ENCODE measurements around the gene KLF2. TPM values are rescaled to one million over a fixed set of nuclear protein-coding genes. Genes with fewer than 3 reads are reported as not detected.

KLF2 gene
- total and polyA plus RNA-seq, 2 donors (not counting 1 experiment from before 2014, with no cell fraction given) = 6.7 to 19.2 TPM

DNA sequence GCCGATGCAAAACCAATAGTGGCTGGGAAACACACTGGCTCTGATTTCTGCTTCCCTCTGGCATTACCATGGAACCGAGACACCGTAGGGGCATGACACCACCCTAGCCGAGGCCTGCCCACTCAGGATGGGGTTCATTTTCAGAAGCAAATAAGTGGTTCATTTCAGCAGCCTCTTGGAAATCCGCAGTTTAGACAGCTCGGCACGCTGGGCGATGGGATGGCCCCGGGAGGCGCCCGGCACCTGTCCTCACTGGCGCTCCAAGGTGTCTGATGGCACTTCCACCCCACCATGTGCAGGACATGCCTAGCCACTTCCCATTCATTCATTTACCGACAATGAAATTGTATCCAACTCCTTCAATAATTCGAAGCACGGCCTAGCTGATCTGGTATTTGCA, 33.8 kb downstream of the KLF2 start:
- H3K79me2 ChIP-seq (ENCODE audit: control insufficient read depth, insufficient read depth, low read length) = no peaks in the 10 kb centered on the region
- H3K4me1 ChIP-seq (ENCODE audit: control insufficient read depth, extremely low read depth, insufficient read depth, low read length) = no peaks in the 10 kb centered on the region
- H3K4me3 ChIP-seq (replicated peaks in 1 of 4; ENCODE audit: control extremely low read depth in 1 of 4, insufficient read depth in 1 of 4, low read depth in 3 of 4, low read length in 4 of 4) = no peak overlapping the region
- DNase-seq (ENCODE audit: low read depth in 2 of 2) = no peak
- peaks cover 2% of the 10 kb centered on the region for H3K36me3 ChIP-seq (ENCODE audit: control insufficient read depth, insufficient read depth, low read length)
- H3K9me3 ChIP-seq (ENCODE audit: control insufficient read depth, insufficient read depth, low read depth, low read length) = no peaks in the 10 kb centered on the region
- H3K9ac ChIP-seq (ENCODE audit: insufficient read depth, low read length) = no peak overlapping the region
- H3K27me3 ChIP-seq (ENCODE audit: control insufficient read depth, insufficient read depth, low read length) = no peaks in the 10 kb centered on the region
- no peak for TF ChIP-seq EZH2 (IDR thresholded peaks at IDR 0.05; ENCODE audit: low read length, missing control alignments)
- TF ChIP-seq, protein P1, sequence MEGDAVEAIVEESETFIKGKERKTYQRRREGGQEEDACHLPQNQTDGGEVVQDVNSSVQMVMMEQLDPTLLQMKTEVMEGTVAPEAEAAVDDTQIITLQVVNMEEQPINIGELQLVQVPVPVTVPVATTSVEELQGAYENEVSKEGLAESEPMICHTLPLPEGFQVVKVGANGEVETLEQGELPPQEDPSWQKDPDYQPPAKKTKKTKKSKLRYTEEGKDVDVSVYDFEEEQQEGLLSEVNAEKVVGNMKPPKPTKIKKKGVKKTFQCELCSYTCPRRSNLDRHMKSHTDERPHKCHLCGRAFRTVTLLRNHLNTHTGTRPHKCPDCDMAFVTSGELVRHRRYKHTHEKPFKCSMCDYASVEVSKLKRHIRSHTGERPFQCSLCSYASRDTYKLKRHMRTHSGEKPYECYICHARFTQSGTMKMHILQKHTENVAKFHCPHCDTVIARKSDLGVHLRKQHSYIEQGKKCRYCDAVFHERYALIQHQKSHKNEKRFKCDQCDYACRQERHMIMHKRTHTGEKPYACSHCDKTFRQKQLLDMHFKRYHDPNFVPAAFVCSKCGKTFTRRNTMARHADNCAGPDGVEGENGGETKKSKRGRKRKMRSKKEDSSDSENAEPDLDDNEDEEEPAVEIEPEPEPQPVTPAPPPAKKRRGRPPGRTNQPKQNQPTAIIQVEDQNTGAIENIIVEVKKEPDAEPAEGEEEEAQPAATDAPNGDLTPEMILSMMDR (conservative IDR thresholded peaks at IDR 0.05 in 1 of 2, IDR thresholded peaks at IDR 0.05 in 1 of 2; ENCODE audit: low read depth in 1 of 2, low read length in 2 of 2) = no peak
- no peaks in the 10 kb centered on the region for H4K20me1 ChIP-seq (ENCODE audit: control insufficient read depth, extremely low read depth, insufficient read depth, low read length)
- no peak overlapping the region for H2AFZ ChIP-seq (ENCODE audit: low read length)
- H3K4me2 ChIP-seq (ENCODE audit: extremely low read depth, insufficient read depth, low read length) = no peak overlapping the region
- H3K27ac ChIP-seq (ENCODE audit: insufficient read depth, low read length) = no peak overlapping the region

DNA sequence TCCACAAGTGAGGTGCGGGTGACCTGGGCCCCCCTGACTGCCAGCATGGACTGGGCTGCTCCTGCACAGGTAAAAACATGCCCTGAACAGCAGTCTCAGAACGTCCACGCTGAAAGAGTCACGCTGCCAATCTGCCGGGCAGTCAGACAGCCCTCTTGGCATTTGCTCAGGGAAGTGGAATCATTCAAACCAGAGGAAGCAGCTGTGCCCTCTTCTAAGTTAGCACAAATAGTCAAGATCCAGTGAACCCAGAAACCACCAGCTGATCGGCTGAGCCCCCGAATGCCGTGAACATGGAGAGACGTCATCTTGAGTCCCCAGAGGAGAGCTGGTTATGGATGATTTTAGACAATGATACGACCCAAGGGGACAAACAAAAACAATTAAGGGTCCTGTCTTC, 34.4 kb downstream of the KLF2 start:
- H3K79me2 ChIP-seq (ENCODE audit: control insufficient read depth, insufficient read depth, low read length) = no peaks in the 10 kb centered on the region

DNA sequence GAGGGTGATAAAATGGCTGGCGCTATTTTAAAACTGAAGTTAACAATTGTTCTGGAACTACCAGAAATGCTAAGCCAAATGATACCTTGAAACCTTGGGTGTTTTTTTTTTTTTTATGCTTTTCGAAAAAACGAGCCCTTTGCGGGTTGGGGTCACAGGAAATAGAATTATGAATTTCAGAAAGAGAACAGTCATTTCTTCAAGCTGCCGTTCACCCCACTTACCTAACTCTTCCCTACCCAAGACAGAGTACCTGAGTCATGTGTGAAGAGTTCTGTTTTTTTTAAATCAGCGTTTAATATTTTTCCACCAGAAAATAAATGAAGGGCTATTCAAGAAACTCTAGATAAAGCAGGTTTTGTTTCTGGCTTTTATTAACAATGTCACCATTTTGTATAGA, 35.3 kb downstream of the KLF2 start:
- Histone ChIP-seq H3K9ac (ENCODE audit: insufficient read depth, low read length) (no peak overlapping the region), H3K79me2 (ENCODE audit: control insufficient read depth, insufficient read depth, low read length) (no peaks in the 10 kb centered on the region), H3K27ac (ENCODE audit: insufficient read depth, low read length) (no peak overlapping the region), H3K27me3 (ENCODE audit: control insufficient read depth, insufficient read depth, low read length) (no peaks in the 10 kb centered on the region), H2AFZ (ENCODE audit: low read length) (no peak overlapping the region), H3K4me3 (replicated peaks in 1 of 4; ENCODE audit: control extremely low read depth in 1 of 4, insufficient read depth in 1 of 4, low read depth in 3 of 4, low read length in 4 of 4) (no peak overlapping the region), H3K4me1 (ENCODE audit: control insufficient read depth, extremely low read depth, insufficient read depth, low read length) (no peaks in the 10 kb centered on the region), H3K9me3 (ENCODE audit: control insufficient read depth, insufficient read depth, low read depth, low read length) (no peaks in the 10 kb centered on the region), H3K4me2 (ENCODE audit: extremely low read depth, insufficient read depth, low read length) (no peak overlapping the region), H4K20me1 (ENCODE audit: control insufficient read depth, extremely low read depth, insufficient read depth, low read length) (no peaks in the 10 kb centered on the region), H3K36me3 (ENCODE audit: control insufficient read depth, insufficient read depth, low read length) (peaks cover 2% of the 10 kb centered on the region)
- no peak for DNase-seq (ENCODE audit: low read depth in 2 of 2)
- no peak for TF ChIP-seq EZH2 (IDR thresholded peaks at IDR 0.05; ENCODE audit: low read length, missing control alignments)
- TF ChIP-seq, protein P1 (conservative IDR thresholded peaks at IDR 0.05 in 1 of 2, IDR thresholded peaks at IDR 0.05 in 1 of 2; ENCODE audit: low read depth in 1 of 2, low read length in 2 of 2) = no peak

More for the DNA sequence above, 34.4 kb downstream of the KLF2 start:
- Histone ChIP-seq H3K27ac (ENCODE audit: insufficient read depth, low read length) (no peak overlapping the region), H2AFZ (ENCODE audit: low read length) (no peak overlapping the region), H4K20me1 (ENCODE audit: control insufficient read depth, extremely low read depth, insufficient read depth, low read length) (no peaks in the 10 kb centered on the region), H3K36me3 (ENCODE audit: control insufficient read depth, insufficient read depth, low read length) (peaks cover 2% of the 10 kb centered on the region), H3K4me3 (replicated peaks in 1 of 4; ENCODE audit: control extremely low read depth in 1 of 4, insufficient read depth in 1 of 4, low read depth in 3 of 4, low read length in 4 of 4) (no peak overlapping the region), H3K4me1 (ENCODE audit: control insufficient read depth, extremely low read depth, insufficient read depth, low read length) (no peaks in the 10 kb centered on the region), H3K9me3 (ENCODE audit: control insufficient read depth, insufficient read depth, low read depth, low read length) (no peaks in the 10 kb centered on the region), H3K9ac (ENCODE audit: insufficient read depth, low read length) (no peak overlapping the region), H3K27me3 (ENCODE audit: control insufficient read depth, insufficient read depth, low read length) (no peaks in the 10 kb centered on the region), H3K4me2 (ENCODE audit: extremely low read depth, insufficient read depth, low read length) (no peak overlapping the region)
- DNase-seq (ENCODE audit: low read depth in 2 of 2) = no peak
- TF ChIP-seq, protein P1 (conservative IDR thresholded peaks at IDR 0.05 in 1 of 2, IDR thresholded peaks at IDR 0.05 in 1 of 2; ENCODE audit: low read depth in 1 of 2, low read length in 2 of 2) = no peak
- no peak for TF ChIP-seq EZH2 (IDR thresholded peaks at IDR 0.05; ENCODE audit: low read length, missing control alignments)

All from fibroblast of lung (primary cell).